H1 (cell line): ENCODE data around the gene ZSCAN5A.
"Not testable (repeated sequence)": the region's sequence is repeated elsewhere in the genome, so short reads cannot be mapped to it uniquely, and the experiment has no call there.

Experiments
- CTCF ChIP-seq, 3 experiments: IDR thresholded peaks; 1 replicate in 2 of 3; 2 replicates in 1 of 3; pipeline versions ENCODE4 v1.5.1 to v1.6.1; 2011; ENCODE audit warnings: low read length in 3 of 3, mild to moderate bottlenecking in 3 of 3, inconsistent platforms in 2 of 3, low read depth in 1 of 3, moderate library complexity in 1 of 3; ENCODE audit not compliant: insufficient read depth in 1 of 3; ENCODE audit errors: control extremely low read depth in 1 of 3
- POLR2A ChIP-seq, 2 experiments: IDR thresholded peaks; 1 replicate in 1 of 2; 2 replicates in 1 of 2; pipeline ENCODE4 v1.6.1; 2011; ENCODE audit warnings: low read depth in 2 of 2, low read length in 2 of 2, mild to moderate bottlenecking in 2 of 2; ENCODE audit errors: control extremely low read depth in 1 of 2
- SRF ChIP-seq: IDR thresholded peaks from 2 replicates; pipeline ENCODE4 v1.6.1; 2011; ENCODE audit warnings: mild to moderate bottlenecking, low read depth, low read length, moderate library complexity
- YY1 ChIP-seq: IDR thresholded peaks from 2 replicates; pipeline ENCODE4 v1.6.1; 2011; ENCODE audit warnings: low read depth, mild to moderate bottlenecking, low read length

DNA sequence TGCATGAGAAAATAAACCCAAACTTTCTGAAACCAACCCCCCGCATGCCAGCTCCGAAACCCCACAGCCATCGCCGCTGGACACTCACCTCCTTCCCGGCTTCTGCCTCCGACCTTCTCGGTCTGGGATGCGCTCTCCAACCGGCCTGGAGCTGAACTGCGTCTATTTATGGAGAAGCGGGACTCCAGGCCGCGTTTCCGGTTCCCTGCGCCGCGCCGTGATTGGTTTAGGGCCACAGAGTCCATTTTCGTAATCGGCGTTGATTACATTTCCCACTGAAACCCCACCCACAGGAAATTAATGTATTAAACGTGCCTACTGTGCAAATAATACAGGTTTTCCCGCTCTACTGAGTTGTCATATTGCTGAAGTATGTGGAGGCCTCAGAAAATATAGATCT is 117.0 kb downstream of the ZSCAN5A start, which contains the start of gene ZSCAN5B:
- not testable (repeated sequence) for TF ChIP-seq POLR2A (IDR thresholded peaks at IDR 0.05; ENCODE audit: control extremely low read depth in 1 of 2, low read depth in 2 of 2, low read length in 2 of 2); YY1; SRF; CTCF (IDR thresholded peaks at IDR 0.05; ENCODE audit: control extremely low read depth in 1 of 3, insufficient read depth in 1 of 3, low read depth in 1 of 3, low read length in 3 of 3)
